Amygdala (tissue), 56 donors: ENCODE measurements around the gene MAIP1.

Experiments
- DNase-seq, 56 donors: peaks; one replicate each; lab custom pipeline; 2025; lab: John Stamatoyannopoulos, UW

Gene MAIP1

DNA sequence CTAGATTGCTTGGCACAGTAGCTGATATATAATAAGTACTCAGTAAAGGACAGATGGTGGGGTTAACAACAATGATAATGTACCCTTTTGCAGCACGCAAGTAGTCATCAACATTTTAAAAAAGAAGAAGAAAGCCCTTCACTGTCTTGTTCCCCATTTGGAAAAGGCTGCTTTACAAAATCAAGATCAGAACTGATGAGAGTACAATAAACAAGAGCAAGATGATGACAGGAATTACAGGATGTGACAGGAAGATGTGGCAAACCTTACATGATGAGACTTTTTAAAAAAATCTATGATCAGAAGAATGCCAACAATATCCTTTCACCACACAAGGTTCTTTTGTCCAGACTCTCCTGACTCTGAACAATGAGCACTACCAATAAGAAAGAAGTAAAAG is 9.2 kb upstream of the MAIP1 start:
- DNase-seq = no peak

DNA sequence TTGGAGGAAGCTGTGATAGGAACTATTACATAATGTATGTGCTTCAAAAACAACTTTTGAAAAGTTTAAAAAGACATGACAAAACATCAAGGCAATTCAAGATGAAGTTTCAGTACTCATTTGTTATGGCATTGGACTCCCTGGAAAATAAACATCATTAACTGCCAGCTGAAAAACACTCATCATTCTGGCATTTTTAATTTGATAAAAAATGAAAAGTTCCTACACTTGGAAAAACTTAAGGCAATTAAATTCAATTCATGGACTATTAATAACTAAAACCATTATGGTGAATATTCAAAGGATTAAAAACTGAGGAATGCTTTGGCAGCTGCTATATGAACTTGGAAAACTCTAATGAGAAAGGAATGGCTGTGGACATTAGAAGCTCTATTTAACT is 8.5 kb upstream of the MAIP1 start:
- no peak for DNase-seq

DNA sequence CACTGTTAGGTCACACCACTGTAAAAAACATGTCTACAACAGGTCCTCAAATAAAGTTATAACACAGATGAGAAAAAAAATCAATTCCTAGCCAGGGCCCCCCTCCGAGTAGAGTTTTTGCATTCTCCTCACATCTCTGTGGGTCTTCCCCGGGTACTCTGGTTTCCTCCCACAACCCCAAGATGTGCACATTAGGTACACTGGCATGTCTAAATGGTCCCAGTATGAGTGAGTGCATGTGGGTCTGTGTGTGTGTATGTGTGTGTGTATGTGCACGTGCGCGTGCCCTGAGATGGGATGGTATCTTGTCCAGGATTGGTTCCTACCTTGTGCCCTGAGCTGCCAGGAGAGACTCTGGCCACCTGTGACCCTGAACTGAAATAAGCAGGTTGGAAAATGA is 5.0 kb upstream of the MAIP1 start:
- no peak for DNase-seq

DNA sequence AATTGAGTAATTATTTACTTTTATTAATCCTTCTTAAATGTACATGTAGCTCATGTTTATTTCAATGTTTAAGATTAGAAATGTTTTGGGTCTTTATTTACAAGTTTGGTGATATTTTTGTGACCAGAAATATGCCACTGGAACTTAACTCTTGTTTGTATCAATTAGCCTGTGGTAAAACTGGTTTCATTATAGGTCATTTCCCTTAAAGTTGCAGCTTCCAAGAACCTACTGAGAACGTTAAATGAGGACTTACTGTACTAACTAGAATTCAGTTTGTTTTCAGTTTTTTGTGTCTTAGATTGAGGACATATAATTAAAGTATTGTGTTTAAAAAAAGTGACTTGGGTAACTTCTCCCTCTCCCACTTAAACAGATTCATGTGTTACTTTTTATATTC is 4.4 kb upstream of the MAIP1 start:
- no peak for DNase-seq

DNA sequence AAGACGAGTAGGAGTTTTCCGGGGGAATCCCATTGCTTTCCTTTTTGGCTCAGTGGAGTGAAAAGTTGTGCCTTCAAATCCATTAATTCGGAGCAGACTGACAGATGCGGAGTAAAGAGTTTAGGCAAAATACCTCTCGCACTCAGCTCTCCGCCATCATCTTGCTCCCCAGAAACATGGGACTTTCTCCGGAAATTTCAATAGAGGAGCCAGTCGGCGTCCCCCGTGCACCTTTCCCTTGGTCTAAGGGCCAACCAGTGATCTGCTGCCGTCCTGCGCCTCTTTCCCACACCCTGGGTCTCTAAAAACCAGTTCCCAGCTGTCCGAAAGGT is 409 bp upstream of the MAIP1 start:
- no peak for DNase-seq

GRCh38 chr2:199956062-199956380 is 639 bp downstream of the MAIP1 start:
- no peak for DNase-seq

DNA sequence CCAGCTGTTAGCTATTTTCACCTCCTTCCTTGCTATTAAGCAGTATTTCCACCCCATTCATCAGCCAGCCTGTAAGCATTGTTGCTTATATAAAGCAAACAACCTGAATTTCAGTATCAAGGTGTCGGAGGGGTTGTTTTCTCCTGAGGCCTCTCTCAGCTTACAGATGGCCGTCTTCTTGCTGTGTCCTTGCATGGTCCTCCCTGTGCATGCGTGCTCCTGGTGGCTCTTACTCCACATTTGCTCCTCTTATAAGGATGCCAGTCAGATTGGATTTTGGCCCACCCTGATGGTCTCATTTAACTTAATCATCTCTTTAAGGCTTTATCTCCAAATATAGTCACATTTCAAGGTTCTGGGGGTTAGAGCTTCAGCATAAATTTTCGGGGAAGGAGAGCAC is 2.6 kb downstream of the MAIP1 start:
- DNase-seq = no peak

- no peak for DNase-seq
Measured at GRCh38 chr2:199962203-199962602, 6.8 kb downstream of the MAIP1 start.

- DNase-seq = no peak
Measured at GRCh38 chr2:199966405-199966804, 11.0 kb downstream of the MAIP1 start.

DNA sequence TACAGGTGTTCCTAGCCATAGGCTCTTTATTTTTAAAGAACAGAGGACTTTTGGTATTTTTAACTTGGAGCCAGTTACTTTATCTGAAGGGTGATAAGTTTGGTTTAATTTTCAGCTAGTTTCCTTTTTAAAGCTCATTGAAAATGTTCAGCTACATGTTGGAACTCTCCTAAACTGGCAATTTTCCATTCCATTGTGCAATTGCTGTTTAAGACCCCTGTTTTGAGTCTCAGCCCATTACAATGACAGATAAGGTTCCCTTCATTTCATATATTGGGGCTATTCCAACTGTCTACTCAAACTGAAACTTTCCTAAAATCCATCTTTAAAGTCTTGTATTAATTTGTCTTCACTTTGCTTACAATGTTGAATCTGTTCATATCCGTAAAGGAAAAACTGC is 11.6 kb downstream of the MAIP1 start:
- no peak for DNase-seq

- no peak for DNase-seq
Measured at GRCh38 chr2:199968126-199968525, 12.7 kb downstream of the MAIP1 start.

DNA sequence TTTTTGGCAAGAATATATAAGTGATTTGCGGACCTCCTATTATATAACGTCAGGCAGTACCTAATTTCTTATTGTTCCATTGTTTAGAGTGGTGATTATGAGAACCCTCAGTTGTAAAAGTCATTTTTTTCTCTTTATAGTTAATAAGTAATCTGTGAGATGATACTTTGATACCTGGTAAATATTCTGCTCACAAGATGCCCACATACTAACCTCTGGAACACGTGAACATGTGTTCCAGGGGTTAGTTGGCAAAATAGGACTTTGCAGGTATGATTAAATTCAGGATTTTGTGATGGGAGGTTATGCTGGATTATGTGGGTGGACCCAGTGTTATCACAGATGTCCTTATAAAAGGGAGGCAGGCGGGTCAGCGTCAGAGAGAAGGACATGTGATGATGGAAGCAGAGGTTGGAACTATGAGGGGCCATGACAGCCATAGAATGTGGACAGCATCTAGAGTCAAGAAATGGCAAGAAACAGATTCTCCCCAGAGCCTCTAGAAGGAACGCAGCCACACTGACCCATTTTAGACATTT is 16.8 kb downstream of the MAIP1 start:
- DNase-seq = no peak

GRCh38 chr2:199973703-199974102 is 18.3 kb downstream of the MAIP1 start:
- no peak for DNase-seq

- DNase-seq = no peak
Measured at GRCh38 chr2:199975273-199975895, 20.0 kb downstream of the MAIP1 start.

- DNase-seq = no peak
Measured at GRCh38 chr2:199977984-199978415, 22.6 kb downstream of the MAIP1 start.

DNA sequence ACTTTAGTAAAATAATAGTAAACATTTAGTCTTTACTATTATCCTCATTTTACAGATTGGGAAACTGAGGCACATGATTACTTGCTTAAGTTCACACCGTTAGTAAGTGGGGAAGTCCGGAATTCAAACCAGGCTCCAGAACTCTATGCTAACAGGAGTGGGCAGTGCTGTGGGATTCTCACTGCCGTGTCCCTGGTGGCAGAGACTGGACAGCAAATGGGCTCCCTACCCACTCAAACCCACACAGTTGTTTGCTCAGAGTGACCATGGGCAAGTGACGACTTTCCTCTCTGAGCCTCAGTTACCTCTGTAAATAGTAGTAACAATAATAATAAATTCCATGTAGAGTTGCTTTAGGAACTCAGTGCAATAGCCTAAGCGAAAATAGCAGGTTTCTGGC is 24.0 kb downstream of the MAIP1 start:
- DNase-seq = no peak

- DNase-seq = peak in 55 of 56 donors; percentile 5 to 95 (median 66)
Measured at GRCh38 chr2:199979832-199980628, 24.6 kb downstream of the MAIP1 start.

- DNase-seq = no peak
Measured at GRCh38 chr2:199982126-199982843, 26.9 kb downstream of the MAIP1 start.

- no peak for DNase-seq
Measured at GRCh38 chr2:199983534-199983933, 28.2 kb downstream of the MAIP1 start.

DNA sequence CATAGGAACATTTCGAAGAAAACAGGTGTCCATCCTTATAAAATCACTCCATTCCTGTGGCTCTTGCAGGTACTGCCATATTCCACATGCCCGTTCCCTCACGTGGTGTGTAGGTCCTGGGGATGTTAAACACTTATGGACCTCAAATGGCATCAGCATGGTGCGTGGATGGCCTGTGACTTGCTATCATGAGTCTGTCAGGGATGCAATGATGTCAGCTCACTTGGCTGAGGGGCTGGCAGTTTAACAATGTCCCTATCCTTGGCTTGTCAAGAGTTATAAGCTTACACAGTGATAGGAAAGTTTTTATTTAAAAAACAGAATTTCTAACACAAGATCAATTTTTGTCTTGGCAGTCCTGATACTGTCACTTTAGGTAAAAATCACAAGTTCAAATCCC is 28.8 kb downstream of the MAIP1 start:
- no peak for DNase-seq

DNA sequence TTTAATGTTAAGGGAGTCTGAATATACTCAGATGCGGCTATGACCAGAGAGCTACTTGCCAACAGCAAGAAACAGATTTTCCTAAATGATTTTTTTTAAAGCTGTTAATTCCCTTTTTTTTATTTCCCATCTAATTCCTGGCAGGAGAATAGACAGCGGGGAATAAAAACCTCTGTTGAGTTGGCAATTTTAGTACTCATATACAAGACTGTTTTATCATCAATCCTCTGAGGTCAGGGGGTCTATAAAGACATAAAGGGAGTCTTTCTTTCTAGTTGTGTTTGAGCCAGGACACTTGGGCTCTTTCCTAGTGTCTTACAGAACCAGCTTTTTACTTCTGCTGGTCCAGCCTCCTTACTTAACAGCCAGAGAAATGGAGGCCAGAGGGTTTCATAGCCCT is 29.4 kb downstream of the MAIP1 start:
- DNase-seq = no peak
